A673 (cell line): ENCODE results near the gene NEURL1B. TPM values are rescaled to one million over a fixed set of nuclear protein-coding genes. Genes with fewer than 3 reads are reported as not detected.

ENCODE experiments used
- BruUV-seq: library from RNA; stranded (reverse); fragments of 400-500 nt; replicated peaks from 2 replicates; lab custom pipeline; 2021; lab: Mats Ljungman, UMichigan
- CTCF ChIA-PET: fragments of 300-600 bp; sonication (Branson Sonifier 250); formaldehyde crosslinking; loops from one replicate; lab custom pipeline; 2022; ENCODE audit warnings: antibody characterized with exemption; lab: Charles Lee
- POLR2A ChIA-PET: fragments of 300-600 bp; sonication (Branson Sonifier 250); formaldehyde crosslinking; loops from one replicate; lab custom pipeline; 2022; ENCODE audit warnings: antibody characterized with exemption; ENCODE audit not compliant: low non-redundant PET; lab: Charles Lee
- DNase-seq: peaks from one replicate; pipeline ENCODE4 v3.0.0-alpha.2; 2015; ENCODE audit warnings: low spot score
- H3K27ac ChIP-seq: fragments of 200-600 bp; sonication (generic); 2 replicates; pipeline ENCODE4 v1.5.1; 2016; ENCODE audit warnings: mixed run types, low read depth, mild to moderate bottlenecking, mixed read lengths, antibody characterized with exemption, low read length; ENCODE audit not compliant: poor library complexity, severe bottlenecking
- H3K27me3 ChIP-seq: fragments of 200-600 bp; sonication (generic); replicated peaks from 2 replicates; pipeline ENCODE4 v1.6.1; 2017; ENCODE audit warnings: mixed run types, low read depth, mild to moderate bottlenecking, mixed read lengths, antibody characterized with exemption, low read length; ENCODE audit not compliant: insufficient read depth, poor library complexity
- H3K36me3 ChIP-seq: fragments of 200-600 bp; sonication (generic); 2 replicates; pipeline ENCODE4 v1.6.1; 2016; ENCODE audit warnings: mixed run types, mild to moderate bottlenecking, mixed read lengths, antibody characterized with exemption, low read length; ENCODE audit not compliant: insufficient read depth, poor library complexity, severe bottlenecking
- H3K4me1 ChIP-seq: fragments of 200-600 bp; sonication (generic); 2 replicates; pipeline ENCODE4 v1.6.1; 2017; ENCODE audit warnings: mixed run types, mild to moderate bottlenecking, mixed read lengths, antibody characterized with exemption, low read length; ENCODE audit not compliant: insufficient read depth, poor library complexity, severe bottlenecking
- H3K4me3 ChIP-seq: fragments of 200-600 bp; sonication (generic); 2 replicates; pipeline ENCODE4 v1.5.1; 2016; ENCODE audit warnings: low read depth, mixed run types, mild to moderate bottlenecking, mixed read lengths, low read length; ENCODE audit not compliant: poor library complexity, severe bottlenecking
- H3K9me3 ChIP-seq: fragments of 200-600 bp; sonication (generic); 2 replicates; pipeline ENCODE4 v1.6.1; 2016; ENCODE audit warnings: mixed run types, low read depth, mild to moderate bottlenecking, mixed read lengths, antibody characterized with exemption, low read length; ENCODE audit not compliant: poor library complexity, severe bottlenecking
- EZH2 ChIP-seq: fragments of 200-600 bp; sonication (generic); IDR thresholded peaks from 2 replicates; pipeline ENCODE4 v1.6.1; 2017; ENCODE audit warnings: borderline replicate concordance, low read depth, mild to moderate bottlenecking, mixed read lengths, antibody characterized with exemption, low read length; ENCODE audit not compliant: poor library complexity, severe bottlenecking
- intact Hi-C: fragments of 100-400 bp; cut with micrococcal nuclease; formaldehyde crosslinking; loops from one replicate; pipeline ENCODE4 v1.10.0; 2022; ENCODE audit not compliant: unreplicated experiment
- total RNA-seq: library from RNA; stranded (reverse); gene quantifications from 2 replicates; pipeline ENCODE4 v1.2.3, GENCODE V29; 2021
- TF ChIP-seq, protein P1 (sequence below): fragments of 300-800, 200-600 bp; sonication (generic); conservative IDR thresholded peaks from 2 replicates; pipeline ENCODE4 v1.5.1; 2017; ENCODE audit warnings: low read depth, mild to moderate bottlenecking, antibody characterized with exemption, low read length, moderate library complexity, mixed read lengths

Gene NEURL1B
- total RNA-seq, 1 experiment from 2014 or later = 5.1 TPM

DNA sequence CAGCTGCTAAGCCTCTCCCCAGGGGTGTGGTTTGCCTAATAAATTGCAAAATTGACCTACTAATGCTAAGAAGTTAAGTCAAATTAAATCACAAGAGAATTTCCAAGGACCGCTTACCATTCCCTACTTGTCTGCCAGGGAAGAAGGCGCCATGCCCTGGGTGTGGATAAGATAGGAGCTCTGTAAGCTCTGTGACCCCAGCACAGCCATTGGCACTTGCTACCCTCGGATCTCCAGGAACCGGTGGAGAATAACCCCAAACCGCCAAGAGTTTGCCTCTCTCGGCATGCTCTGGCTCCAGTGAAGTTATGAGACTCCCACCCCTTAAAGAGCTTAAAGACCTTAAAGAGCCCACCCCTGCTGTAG, 58.9 kb downstream of the NEURL1B start:
- no peaks in the 10 kb centered on the region for H3K27me3 ChIP-seq
- no peak overlapping the region for H3K4me3 ChIP-seq
- no TSS peak for BruUV-seq
- H3K36me3 ChIP-seq = no peaks in the 10 kb centered on the region
- ChIA-PET CTCF (no interaction called here), POLR2A (no interaction called here)
- no peak overlapping the region for H3K27ac ChIP-seq
- no peaks in the 10 kb centered on the region for H3K4me1 ChIP-seq
- H3K9me3 ChIP-seq = no peaks in the 10 kb centered on the region
- intact Hi-C loops = loop anchor here (5.0 kb wide), 2 partner anchors 238 to 593 kb away; no protein-coding TSS in a partner anchor
- TF ChIP-seq, protein P1, sequence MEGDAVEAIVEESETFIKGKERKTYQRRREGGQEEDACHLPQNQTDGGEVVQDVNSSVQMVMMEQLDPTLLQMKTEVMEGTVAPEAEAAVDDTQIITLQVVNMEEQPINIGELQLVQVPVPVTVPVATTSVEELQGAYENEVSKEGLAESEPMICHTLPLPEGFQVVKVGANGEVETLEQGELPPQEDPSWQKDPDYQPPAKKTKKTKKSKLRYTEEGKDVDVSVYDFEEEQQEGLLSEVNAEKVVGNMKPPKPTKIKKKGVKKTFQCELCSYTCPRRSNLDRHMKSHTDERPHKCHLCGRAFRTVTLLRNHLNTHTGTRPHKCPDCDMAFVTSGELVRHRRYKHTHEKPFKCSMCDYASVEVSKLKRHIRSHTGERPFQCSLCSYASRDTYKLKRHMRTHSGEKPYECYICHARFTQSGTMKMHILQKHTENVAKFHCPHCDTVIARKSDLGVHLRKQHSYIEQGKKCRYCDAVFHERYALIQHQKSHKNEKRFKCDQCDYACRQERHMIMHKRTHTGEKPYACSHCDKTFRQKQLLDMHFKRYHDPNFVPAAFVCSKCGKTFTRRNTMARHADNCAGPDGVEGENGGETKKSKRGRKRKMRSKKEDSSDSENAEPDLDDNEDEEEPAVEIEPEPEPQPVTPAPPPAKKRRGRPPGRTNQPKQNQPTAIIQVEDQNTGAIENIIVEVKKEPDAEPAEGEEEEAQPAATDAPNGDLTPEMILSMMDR = no peak
- TF ChIP-seq EZH2 = no peak
- DNase-seq = no peak

DNA sequence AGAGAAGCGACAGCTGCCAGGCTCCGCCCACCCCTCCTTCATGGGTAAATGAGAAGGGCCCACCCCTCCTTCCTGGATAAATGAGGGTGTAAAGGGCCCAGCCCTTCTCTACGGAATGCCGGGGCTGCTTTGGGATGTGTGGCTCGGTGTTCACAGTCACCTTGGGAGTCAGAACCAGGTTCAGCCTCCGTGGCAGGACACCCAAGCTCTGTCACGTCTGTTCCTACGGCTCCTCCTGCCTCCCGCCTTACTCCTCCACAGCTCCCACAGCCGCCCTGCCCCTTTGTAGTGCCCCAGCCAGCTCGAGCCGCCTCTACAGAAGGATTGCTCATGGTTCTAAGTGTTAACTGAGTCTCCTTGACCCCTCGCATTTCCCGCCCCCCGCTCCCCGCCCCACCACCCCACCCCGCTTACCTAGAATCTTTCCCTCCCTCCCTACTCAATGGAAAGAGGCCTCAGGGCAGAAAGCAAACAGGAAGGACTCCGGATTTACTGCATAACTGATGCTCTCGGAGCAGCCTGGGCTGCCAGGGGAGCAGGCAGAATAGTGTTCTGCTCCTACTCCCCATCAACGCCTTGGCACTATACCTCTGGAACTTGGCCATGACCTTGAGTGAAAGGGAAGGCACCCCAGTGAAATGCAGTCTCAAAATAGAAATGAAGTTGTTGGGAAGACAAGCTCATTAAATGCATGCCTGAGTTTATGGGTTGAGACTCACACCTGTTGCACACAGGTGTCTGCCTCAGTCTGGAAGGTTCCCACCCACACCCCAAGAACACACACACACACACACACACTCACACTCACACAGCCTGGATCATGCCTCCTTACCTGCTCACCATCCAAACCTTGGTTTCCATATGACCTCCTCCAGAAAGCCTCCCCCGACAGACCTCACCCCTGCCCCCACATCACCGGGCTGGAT, 59.6 kb downstream of the NEURL1B start:
- no peak for DNase-seq
- no peaks in the 10 kb centered on the region for H3K4me1 ChIP-seq
- H3K4me3 ChIP-seq = no peak overlapping the region
- POLR2A ChIA-PET = no interaction called here
- CTCF ChIA-PET = no interaction called here
- BruUV-seq = no TSS peak
- intact Hi-C loops = no loop called here
- no peaks in the 10 kb centered on the region for H3K27me3 ChIP-seq
- no peaks in the 10 kb centered on the region for H3K9me3 ChIP-seq
- TF ChIP-seq, protein P1 = no peak
- no peak for TF ChIP-seq EZH2
- no peak overlapping the region for H3K27ac ChIP-seq
- no peaks in the 10 kb centered on the region for H3K36me3 ChIP-seq

DNA sequence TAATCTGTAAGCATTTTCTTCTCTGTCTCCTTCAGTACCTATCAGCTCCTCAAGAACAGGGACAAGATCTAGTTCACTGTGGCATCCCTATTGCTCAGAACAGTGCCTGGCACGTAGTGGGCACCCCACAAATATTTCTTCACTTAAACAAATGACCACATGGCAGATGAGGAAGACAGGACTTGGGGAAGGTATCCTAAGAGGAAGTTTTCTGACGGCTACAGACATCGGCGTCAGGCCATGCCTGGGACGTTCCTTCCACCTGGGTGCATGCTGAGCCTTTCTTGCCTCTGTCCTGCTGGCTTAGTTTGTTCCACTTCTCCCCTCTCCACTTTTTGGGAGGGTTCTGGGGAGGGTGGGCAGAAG, 60.2 kb downstream of the NEURL1B start:
- CTCF ChIA-PET = no interaction called here
- POLR2A ChIA-PET = no interaction called here
- BruUV-seq = no TSS peak
- Histone ChIP-seq H3K27ac (no peak overlapping the region), H3K9me3 (no peaks in the 10 kb centered on the region), H3K4me1 (no peaks in the 10 kb centered on the region), H3K4me3 (no peak overlapping the region), H3K36me3 (no peaks in the 10 kb centered on the region), H3K27me3 (no peaks in the 10 kb centered on the region)
- TF ChIP-seq, protein P1 = no peak
- no peak for TF ChIP-seq EZH2
- intact Hi-C loops = no loop called here
- DNase-seq = no peak
